K562 (cell line): ENCODE data around the gene SCARF2. TPM values are rescaled to one million over a fixed set of nuclear protein-coding genes. Genes with fewer than 3 reads are reported as not detected.

Experiments
- BRCA1 ChIP-seq, 2 experiments: fragments of 450-650 bp in 1 of 2; sonication (generic) in 1 of 2; formaldehyde crosslinking in 1 of 2; IDR thresholded peaks; 2 replicates each; pipeline versions ENCODE4 v1.5.0 to v1.6.1; 2017 to 2020; ENCODE audit warnings: mild to moderate bottlenecking in 1 of 2, missing genetic modification reagents in 1 of 2
- ID3 ChIP-seq, 2 experiments: fragments of 250-450 bp in 1 of 2; fragments of 450-650 bp in 1 of 2; sonication (Bioruptor Pico) in 1 of 2; IDR thresholded peaks; 2 replicates each; pipeline versions ENCODE4 v1.6.1 to v1.8.0; 2016 to 2021; ENCODE audit warnings: mild to moderate bottlenecking in 2 of 2, moderate library complexity in 2 of 2, missing compliant biosample characterization in 1 of 2, missing genetic modification characterization in 1 of 2
- MAZ ChIP-seq, 2 experiments: fragments of 450-650 bp in 1 of 2; sonication (generic) in 1 of 2; formaldehyde crosslinking; IDR thresholded peaks in 1 of 2; conservative IDR thresholded peaks in 1 of 2; 2 replicates each; pipeline versions ENCODE4 v1.4.0 to v1.5.0; 2020; ENCODE audit warnings: mild to moderate bottlenecking in 1 of 2, missing genetic modification reagents in 1 of 2
- POLR2G ChIP-seq: fragments of 200-400 bp; formaldehyde crosslinking; IDR thresholded peaks from 2 replicates; pipeline ENCODE4 v1.6.1; 2017; ENCODE audit warnings: low read depth, mild to moderate bottlenecking, antibody characterized with exemption, low read length, moderate library complexity
- RFX7 ChIP-seq: fragments of 250-450 bp; sonication (Bioruptor Pico); IDR thresholded peaks from 2 replicates; pipeline ENCODE4 v1.5.1; 2021; ENCODE audit warnings: mild to moderate bottlenecking
- RHOXF2B ChIP-seq: fragments of 250-450 bp; sonication (Bioruptor Pico); conservative IDR thresholded peaks from 2 replicates; pipeline ENCODE4 v1.5.1; 2021
- ZBTB17 ChIP-seq: fragments of 450-650 bp; formaldehyde crosslinking; IDR thresholded peaks from 2 replicates; pipeline ENCODE4 v1.4.0; 2020; ENCODE audit warnings: mild to moderate bottlenecking
- ZNF311 ChIP-seq: fragments of 250-450 bp; sonication (Bioruptor Pico); IDR thresholded peaks from 2 replicates; pipeline ENCODE4 v1.4.0; 2020; ENCODE audit warnings: mild to moderate bottlenecking, moderate library complexity
- ZNF740 ChIP-seq, 3 experiments: fragments of 200-800 bp in 1 of 3; sonication (Bioruptor generic) in 1 of 3; sonication (generic) in 1 of 3; formaldehyde crosslinking in 1 of 3; IDR thresholded peaks; 2 replicates each; pipeline versions ENCODE4 v1.6.1 to v1.8.0; 2016 to 2022; ENCODE audit warnings: mild to moderate bottlenecking in 2 of 3, missing compliant biosample characterization in 2 of 3, missing genetic modification characterization in 2 of 3, missing genetic modification reagents in 1 of 3
- polyA plus RNA-seq, 8 experiments: library from polyadenylated mRNA; depleted of rRNA in 4 of 8; stranded (reverse) in 5 of 8; unstranded in 3 of 8; fragments of >200 nt; fragmentation: Nextera tagmentation in 2 of 8; fragmentation: Illumina TruSeq in 1 of 8; extraction: Ambion mirVana in 2 of 8; extraction: Trizol in 1 of 8; gene quantifications; 2 replicates each; pipeline versions ENCODE4 v1.2.1 to v1.2.3, GENCODE V29; 2011 to 2014; ENCODE audit warnings: inconsistent platforms in 1 of 8, missing spikeins in 1 of 8
- total RNA-seq, 7 experiments: library from RNA; depleted of rRNA in 6 of 7; stranded (reverse); fragments of >200 nt in 6 of 7; fragmentation: Illumina TruSeq in 2 of 7; extraction: Trizol in 2 of 7; gene quantifications; 2 replicates each; pipeline versions ENCODE4 v1.2.1 to v1.2.3, GENCODE V29; 2011 to 2021; ENCODE audit warnings: low replicate concordance in 1 of 7
- TF ChIP-seq, protein P1 (sequence below): IDR thresholded peaks from 2 replicates; pipeline ENCODE4 v1.6.1; 2011; ENCODE audit not compliant: insufficient read length; ENCODE audit errors: extremely low read depth
- TF ChIP-seq, protein P2 (sequence below): fragments of 200-800 bp; sonication (Bioruptor generic); IDR thresholded peaks from 2 replicates; pipeline ENCODE4 v1.6.1; 2017; ENCODE audit warnings: missing genetic modification characterization, missing compliant biosample characterization

The SCARF2 gene
- total and polyA plus RNA-seq, 9 of the 15 experiments (the other 6 are each of a cell fraction or from before 2014, with no cell fraction given), result 0.06 to 0.32 (median 0.21) TPM; not detected in 5

GRCh38 chr22:20423008-20423905 lies 14.4 kb downstream of the SCARF2 start (continued):
- TF ChIP-seq ZNF740 (CRISPR knock-in tag; IDR thresholded peaks at IDR 0.05), result 0 out of 2 replicates have a peak, but pooled peaks have one; percentile 3
- TF ChIP-seq ZNF740 (tag; IDR thresholded peaks at IDR 0.05), result no peak
- TF ChIP-seq BRCA1 (IDR thresholded peaks at IDR 0.05), result no peak
- peak; percentile 73; the same call in 1 of the 2 replicates for TF ChIP-seq BRCA1 (CRISPR knock-in tag; IDR thresholded peaks at IDR 0.05)
- peak; percentile 37; the same call in 1 of the 2 replicates for TF ChIP-seq POLR2G
- no peak for TF ChIP-seq ID3 (CRISPR knock-in tag; IDR thresholded peaks at IDR 0.05)
- no peak for TF ChIP-seq ID3 (tag; IDR thresholded peaks at IDR 0.05)
- TF ChIP-seq ZNF311 (CRISPR knock-in tag), result no peak
- TF ChIP-seq, protein P1, sequence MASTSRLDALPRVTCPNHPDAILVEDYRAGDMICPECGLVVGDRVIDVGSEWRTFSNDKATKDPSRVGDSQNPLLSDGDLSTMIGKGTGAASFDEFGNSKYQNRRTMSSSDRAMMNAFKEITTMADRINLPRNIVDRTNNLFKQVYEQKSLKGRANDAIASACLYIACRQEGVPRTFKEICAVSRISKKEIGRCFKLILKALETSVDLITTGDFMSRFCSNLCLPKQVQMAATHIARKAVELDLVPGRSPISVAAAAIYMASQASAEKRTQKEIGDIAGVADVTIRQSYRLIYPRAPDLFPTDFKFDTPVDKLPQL, result no peak
- TF ChIP-seq ZBTB17 (CRISPR knock-in tag), result no peak
- TF ChIP-seq MAZ (CRISPR knock-in tag; conservative IDR thresholded peaks at IDR 0.05 in 1 of 2, IDR thresholded peaks at IDR 0.05 in 1 of 2), result 0 out of 4 replicates have a peak, but pooled peaks of 1 of the 2 experiments have one; percentile 17
- no peak for TF ChIP-seq RHOXF2B (CRISPR knock-in tag)
- TF ChIP-seq RFX7 (CRISPR knock-in tag), result no peak
- TF ChIP-seq, protein P2, sequence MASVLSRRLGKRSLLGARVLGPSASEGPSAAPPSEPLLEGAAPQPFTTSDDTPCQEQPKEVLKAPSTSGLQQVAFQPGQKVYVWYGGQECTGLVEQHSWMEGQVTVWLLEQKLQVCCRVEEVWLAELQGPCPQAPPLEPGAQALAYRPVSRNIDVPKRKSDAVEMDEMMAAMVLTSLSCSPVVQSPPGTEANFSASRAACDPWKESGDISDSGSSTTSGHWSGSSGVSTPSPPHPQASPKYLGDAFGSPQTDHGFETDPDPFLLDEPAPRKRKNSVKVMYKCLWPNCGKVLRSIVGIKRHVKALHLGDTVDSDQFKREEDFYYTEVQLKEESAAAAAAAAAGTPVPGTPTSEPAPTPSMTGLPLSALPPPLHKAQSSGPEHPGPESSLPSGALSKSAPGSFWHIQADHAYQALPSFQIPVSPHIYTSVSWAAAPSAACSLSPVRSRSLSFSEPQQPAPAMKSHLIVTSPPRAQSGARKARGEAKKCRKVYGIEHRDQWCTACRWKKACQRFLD (CRISPR knock-in tag), result no peak
